HL-60 (cell line): ENCODE data around the gene EGLN1.

Source experiments
- DNase-seq, 2 experiments: peaks; one replicate each; pipeline ENCODE4 v3.0.0-alpha.2; 2010 to 2020; ENCODE audit warnings: low read depth in 1 of 2, low spot score in 1 of 2
- H3K27ac ChIP-seq: fragments of 250-450 bp; sonication (Bioruptor Pico); replicated peaks from 2 replicates; pipeline ENCODE4 v1.5.1; 2020; ENCODE audit warnings: mild to moderate bottlenecking, moderate library complexity
- H3K27me3 ChIP-seq: fragments of 250-450 bp; sonication (Bioruptor Pico); 2 replicates; pipeline ENCODE4 v1.5.1; 2021; ENCODE audit warnings: mild to moderate bottlenecking, moderate library complexity; ENCODE audit not compliant: insufficient read depth, poor library complexity, severe bottlenecking
- H3K4me3 ChIP-seq: replicated peaks from 2 replicates; pipeline ENCODE4 v1.5.1; 2011; ENCODE audit warnings: mild to moderate bottlenecking, control low read depth, low read length; ENCODE audit not compliant: insufficient read depth
- CTCF ChIP-seq: IDR thresholded peaks from one replicate; pipeline ENCODE4 v1.5.1; 2011; ENCODE audit warnings: low read length, control low read depth, inconsistent platforms; ENCODE audit not compliant: insufficient read depth
- GABPA ChIP-seq: IDR thresholded peaks from 2 replicates; pipeline ENCODE4 v1.6.1; 2012; ENCODE audit warnings: low read depth
- POLR2AphosphoS5 ChIP-seq: IDR thresholded peaks from 2 replicates; pipeline ENCODE4 v1.6.1; 2012; ENCODE audit warnings: low read depth
- REST ChIP-seq: IDR thresholded peaks from 2 replicates; pipeline ENCODE4 v1.6.1; 2012; ENCODE audit warnings: low read depth; ENCODE audit not compliant: insufficient replicate concordance
- SPI1 ChIP-seq: IDR thresholded peaks from 2 replicates; pipeline ENCODE4 v1.6.1; 2012; ENCODE audit warnings: low read depth, mild to moderate bottlenecking, borderline replicate concordance

EGLN1 gene

GRCh38 chr1:231415018-231415583, 7.0 kb downstream of the EGLN1 start:
- Histone ChIP-seq H3K27me3 (no peaks in the 10 kb centered on the region), H3K4me3 (no peak overlapping the region), H3K27ac (no peak overlapping the region)
- TF ChIP-seq GABPA (no peak), REST (no peak), SPI1 (no peak), POLR2AphosphoS5 (no peak), CTCF (no peak)
- DNase-seq = no peak

GRCh38 chr1:231414260-231415016, 7.6 kb downstream of the EGLN1 start:
- no peak for DNase-seq
- Histone ChIP-seq H3K27me3 (no peaks in the 10 kb centered on the region), H3K27ac (no peak overlapping the region), H3K4me3 (no peak overlapping the region)
- TF ChIP-seq GABPA = no peak

GRCh38 chr1:231413749-231414082, 8.4 kb downstream of the EGLN1 start:
- Histone ChIP-seq H3K27ac (no peak overlapping the region), H3K27me3 (no peaks in the 10 kb centered on the region), H3K4me3 (no peak overlapping the region)
- no peak for DNase-seq
- TF ChIP-seq POLR2AphosphoS5 = no peak
- TF ChIP-seq CTCF = no peak
- TF ChIP-seq REST = no peak
- TF ChIP-seq GABPA = no peak
- no peak for TF ChIP-seq SPI1

- TF ChIP-seq CTCF = no peak
- H3K27me3 ChIP-seq = no peaks in the 10 kb centered on the region
Observed at GRCh38 chr1:231411036-231411531, 11.0 kb downstream of the EGLN1 start.

More at GRCh38 chr1:231411036-231411531, 11.0 kb downstream of the EGLN1 start:
- Histone ChIP-seq H3K27ac (no peak overlapping the region), H3K4me3 (no peak overlapping the region)
- peak in 1 of 2 experiments; percentile 11 for DNase-seq
